NOMO-1 (cell line): ENCODE data around the gene NFYC.

Source experiments
- DNase-seq, 2 experiments: peaks; one replicate each; lab custom pipeline; 2025; ENCODE audit not compliant: unreplicated experiment in 2 of 2; lab: John Stamatoyannopoulos, UW

NFYC gene

DNA sequence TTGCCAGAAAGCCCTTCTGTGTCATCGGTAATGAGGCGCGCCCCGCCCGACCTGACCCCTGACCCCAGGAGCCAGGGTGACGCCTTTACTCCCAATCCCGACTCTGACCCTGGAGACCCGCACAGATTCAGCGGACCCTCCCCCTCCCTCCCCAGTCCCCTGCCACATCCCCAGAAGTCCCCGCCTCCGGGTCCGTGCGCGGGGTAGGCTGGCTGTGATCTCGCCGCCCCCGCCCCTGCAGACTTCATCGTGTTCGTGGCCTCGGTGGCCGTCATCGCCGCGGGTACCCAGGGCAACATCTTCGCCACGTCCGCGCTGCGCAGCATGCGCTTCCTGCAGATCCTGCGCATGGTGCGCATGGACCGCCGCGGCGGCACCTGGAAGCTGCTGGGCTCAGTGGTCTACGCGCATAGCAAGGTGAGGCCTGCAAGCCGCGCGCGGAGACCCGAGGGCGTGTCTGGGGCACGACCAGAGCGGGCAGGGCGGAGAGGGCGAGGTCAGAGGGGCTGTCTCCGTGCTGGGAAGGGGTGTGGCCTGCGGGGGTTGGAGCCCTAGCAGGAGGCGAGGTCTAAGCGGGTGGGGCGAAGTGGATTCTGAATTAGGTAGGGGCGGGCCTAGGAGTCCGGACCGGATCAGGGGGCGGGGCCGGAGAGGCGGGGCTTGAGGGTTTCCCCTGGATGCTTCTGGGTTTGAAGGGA lies 126.9 kb downstream of the NFYC start:
- DNase-seq = no peak

DNA sequence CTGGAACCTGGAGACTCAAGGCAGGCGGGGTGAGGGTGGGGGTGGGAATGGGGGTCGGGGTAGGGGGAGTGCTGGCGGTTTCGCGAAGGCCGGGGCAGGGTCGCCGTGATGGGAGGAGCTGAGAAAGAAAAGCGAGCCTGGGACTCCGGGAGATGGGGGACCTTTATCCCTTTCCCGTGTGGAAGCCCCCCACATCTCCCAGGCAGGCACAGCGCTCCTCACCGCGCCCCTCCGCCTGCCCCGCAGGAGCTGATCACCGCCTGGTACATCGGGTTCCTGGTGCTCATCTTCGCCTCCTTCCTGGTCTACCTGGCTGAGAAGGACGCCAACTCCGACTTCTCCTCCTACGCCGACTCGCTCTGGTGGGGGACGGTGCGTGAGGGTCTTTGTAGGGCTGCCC lies 127.6 kb downstream of the NFYC start:
- DNase-seq = no peak

DNA sequence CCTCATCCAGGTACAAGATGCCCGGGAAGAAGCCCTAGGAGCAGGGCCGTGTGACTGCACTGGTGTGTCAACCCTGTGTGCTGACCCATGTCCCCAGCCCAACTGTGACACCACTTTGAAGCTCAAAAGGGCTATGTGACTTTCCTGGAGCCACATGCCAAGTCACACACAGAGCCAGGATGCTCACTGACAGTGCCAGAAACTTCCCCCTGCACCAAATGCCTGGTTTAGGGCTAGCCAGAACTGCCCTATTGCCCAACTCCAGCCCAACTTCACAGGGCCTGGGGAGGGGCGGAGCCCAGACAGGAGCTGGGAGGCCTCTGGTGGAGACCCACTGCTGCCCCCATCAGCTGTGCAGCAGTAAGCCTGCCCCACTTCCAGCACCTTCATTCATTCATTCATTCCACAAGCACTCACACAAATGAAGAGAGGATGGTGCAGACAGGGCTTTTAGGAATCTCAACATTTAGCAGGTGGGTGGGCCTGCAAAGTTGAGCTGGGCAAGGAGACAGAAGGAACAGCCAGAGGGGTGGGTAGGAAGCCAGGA lies 128.8 kb downstream of the NFYC start:
- DNase-seq = peak; percentile 22 to 37
